HL-60/S4 (cell line): ENCODE measurements around the gene PRLH.
"Not testable (repeated sequence)": the region's sequence is repeated elsewhere in the genome, so short reads cannot be mapped to it uniquely, and the experiment has no call there.

Experiments
- in situ Hi-C: fragments of 300-500 bp; cut with MboI; formaldehyde crosslinking; loops from 2 replicates; pipeline ENCODE4 v1.14.3; 2022; ENCODE audit warnings: low sequenced_read_pairs

Gene PRLH

GRCh38 chr2:237577956-237578870, 11.8 kb downstream of the PRLH start:
- in situ Hi-C loops = loop anchor here (10.0 kb wide), 1 partner anchor 63 kb away; no protein-coding TSS in a partner anchor

- in situ Hi-C loops = no loop called here
These were observed 15.0 kb downstream of the PRLH start for GRCh38 chr2:237581326-237581725.

- in situ Hi-C loops = no loop called here
These were observed 15.7 kb downstream of the PRLH start for GRCh38 chr2:237581751-237582746.

GRCh38 chr2:237583385-237584295, 17.3 kb downstream of the PRLH start:
- in situ Hi-C loops = no loop called here

- in situ Hi-C loops = no loop called here
These were observed 19.3 kb downstream of the PRLH start for GRCh38 chr2:237585590-237586221.

GRCh38 chr2:237588044-237588696, 21.8 kb downstream of the PRLH start:
- in situ Hi-C loops = no loop called here

- in situ Hi-C loops = no loop called here
These were observed 24.1 kb downstream of the PRLH start, which contains the start of gene RAB17 for GRCh38 chr2:237590272-237591140. TSS of gene RAB17 (minus strand) at chr2:237590734. CDS start at chr2:237586154, 4,580 bp downstream.

- in situ Hi-C loops = no loop called here
These were observed 24.9 kb downstream of the PRLH start for GRCh38 chr2:237591141-237591881.

GRCh38 chr2:237592425-237592980, 26.1 kb downstream of the PRLH start:
- in situ Hi-C loops = no loop called here

- in situ Hi-C loops = no loop called here
These were observed 26.7 kb downstream of the PRLH start for GRCh38 chr2:237593036-237593435.

- in situ Hi-C loops = no loop called here
These were observed 27.4 kb downstream of the PRLH start for GRCh38 chr2:237593596-237594320.

- in situ Hi-C loops = no loop called here
These were observed 28.1 kb downstream of the PRLH start for GRCh38 chr2:237594514-237594871.

GRCh38 chr2:237595829-237596519, 29.6 kb downstream of the PRLH start:
- in situ Hi-C loops = not testable (repeated sequence)

GRCh38 chr2:237596520-237597195, 30.3 kb downstream of the PRLH start:
- in situ Hi-C loops = no loop called here
